Right lobe of liver (tissue), 6 donors: ENCODE results near the gene SPAG4. TPM values are rescaled to one million over a fixed set of nuclear protein-coding genes. Genes with fewer than 3 reads are reported as not detected.

ENCODE experiments used
- ATAC-seq, 4 donors: fragments of 200-7000 bp; cut with Tn5 transposase; one replicate each; pipeline ENCODE4 v1.9.1; 2020; ENCODE audit warnings: mild to moderate bottlenecking in 4 of 4, moderate library complexity in 4 of 4
- DNase-seq, 3 donors: peaks; one replicate each; pipeline ENCODE4 v3.0.0-alpha.2; 2020
- H3K27ac ChIP-seq, 3 donors: fragments of 200-600 bp; one replicate each; pipeline ENCODE4 v1.8.0; 2022
- H3K27me3 ChIP-seq, 2 donors: fragments of 200-600 bp; one replicate each; pipeline ENCODE4 v1.8.0; 2022
- H3K36me3 ChIP-seq, 4 donors: fragments of 200-600 bp; sonication (generic) in 1 of 4; one replicate each; pipeline versions ENCODE4 v1.5.1 to v1.8.0; 2017 to 2022; ENCODE audit warnings: control low read depth in 1 of 4
- H3K4me1 ChIP-seq, 4 donors: fragments of 200-600 bp; sonication (generic) in 1 of 4; one replicate each; pipeline versions ENCODE4 v1.5.1 to v1.8.0; 2017 to 2022; ENCODE audit warnings: control low read depth in 1 of 4
- H3K4me3 ChIP-seq, 3 donors: fragments of 200-600 bp; one replicate each; pipeline ENCODE4 v1.8.0; 2022
- H3K9me3 ChIP-seq, 4 donors: fragments of 200-600 bp; sonication (generic) in 1 of 4; one replicate each; pipeline versions ENCODE4 v1.5.1 to v1.8.0; 2017 to 2022; ENCODE audit warnings: control low read depth in 1 of 4
- CTCF ChIP-seq, 4 donors: fragments of 200-600 bp in 3 of 4; fragments of 450-650 bp in 1 of 4; IDR thresholded peaks; one replicate each; pipeline versions ENCODE4 v1.5.1 to v1.8.0; 2016 to 2022; ENCODE audit warnings: antibody characterized with exemption in 4 of 4, mild to moderate bottlenecking in 2 of 4
- POLR2A ChIP-seq: fragments of 450-650 bp; IDR thresholded peaks from one replicate; pipeline ENCODE4 v1.6.1; 2017; ENCODE audit warnings: antibody characterized with exemption, mild to moderate bottlenecking
- WGBS: methylation state at CpG from one replicate; pipeline ENCODE4 v1.1.6; 2018; ENCODE audit warnings: low coverage, low lambda C conversion rate; ENCODE audit not compliant: insufficient coverage; ENCODE audit errors: missing lambda C conversion rate; 5-methylcytosine and 5-hydroxymethylcytosine counted together
- intact Hi-C, 2 donors: fragments of 100-400 bp; cut with DNase I; formaldehyde crosslinking; loops; one replicate each; pipeline versions ENCODE4 v1.11.2 to v1.14.1; 2022
- total RNA-seq, 6 experiments: library from RNA; depleted of rRNA in 2 of 6; stranded (reverse); fragments of >200 nt in 2 of 6; fragmentation: NEBNext Ultra II Directional in 3 of 6; extraction: Animal tissue kit (Norgen Biotek cat#: 25700) in 3 of 6; gene quantifications; one replicate each; pipeline versions ENCODE4 v1.1.0 to v1.2.4, GENCODE V29; 2016 to 2023
- donor health status: DM: no; HTN: yes; CAD: no.
- donor health status: DM: no; HTN: no; CAD: no.
- donor health status: DM: no; HTN: no; CAD: no.
- donor health status: DM: no; HTN: yes; CAD: no.
- donor health status: DM: no; HTN: yes; CAD: no.

The SPAG4 gene
- total RNA-seq, 6 experiments from 2014 or later: 1.7 to 13.8 (median 3.6) TPM

- Histone ChIP-seq H3K36me3 (no peaks in the 10 kb centered on the region), H3K27ac (no peak overlapping the region), H3K4me1 (peaks cover 0 to 14% (median 3%) of the 10 kb centered on the region in 4 donors), H3K27me3 (no peaks in the 10 kb centered on the region), H3K9me3 (no peaks in the 10 kb centered on the region), H3K4me3 (peak overlapping the region; percentile 38 to 53 (median 44))
- peak; percentile 87 to 94 (median 88) for ATAC-seq
- TF ChIP-seq CTCF (IDR thresholded peaks at IDR 0.05) (peak; percentile 33 to 67 (median 54)), POLR2A (no peak)
- no CpG with 5 or more reads among the region's 103 CpGs for WGBS
- DNase-seq: peak; percentile 75 to 85 (median 83)
- intact Hi-C loops: no loop called here
Observed at GRCh38 chr20:35600993-35601973, 14.3 kb upstream of the SPAG4 start.

- 63% methylated on average over 9 of the region's 30 CpGs for WGBS
- no peak overlapping the region for H3K27ac ChIP-seq
- no peak for ATAC-seq
- DNase-seq: no peak
- intact Hi-C loops: no loop called here
- no peaks in the 10 kb centered on the region for H3K27me3 ChIP-seq
- H3K4me3 ChIP-seq: peak overlapping the region; percentile 38 to 53 (median 44)
- no peaks in the 10 kb centered on the region for H3K36me3 ChIP-seq
- H3K9me3 ChIP-seq: no peaks in the 10 kb centered on the region
- peaks cover 0 to 14% (median 3%) of the 10 kb centered on the region in 4 donors for H3K4me1 ChIP-seq
- TF ChIP-seq POLR2A: no peak
- TF ChIP-seq CTCF (IDR thresholded peaks at IDR 0.05): no peak
Observed at GRCh38 chr20:35601990-35602389, 13.6 kb upstream of the SPAG4 start.

- no peak for TF ChIP-seq CTCF (IDR thresholded peaks at IDR 0.05)
- TF ChIP-seq POLR2A: no peak
- Histone ChIP-seq H3K36me3 (no peaks in the 10 kb centered on the region), H3K9me3 (no peaks in the 10 kb centered on the region), H3K27me3 (no peaks in the 10 kb centered on the region), H3K27ac (no peak overlapping the region), H3K4me1 (peaks cover 0 to 14% (median 3%) of the 10 kb centered on the region in 4 donors), H3K4me3 (no peak overlapping the region)
- ATAC-seq (no peak), DNase-seq (no peak)
- intact Hi-C loops: no loop called here
- WGBS: 91% methylated on average over 11 of the region's 15 CpGs
Observed at GRCh38 chr20:35602851-35603495, 12.7 kb upstream of the SPAG4 start.

- intact Hi-C loops: no loop called here
- WGBS: 91% methylated on average over 6 of the region's 11 CpGs
- no peak overlapping the region for H3K4me3 ChIP-seq
- no peaks in the 10 kb centered on the region for H3K27me3 ChIP-seq
- no peaks in the 10 kb centered on the region for H3K9me3 ChIP-seq
- no peaks in the 10 kb centered on the region for H3K36me3 ChIP-seq
- no peak for ATAC-seq
- H3K27ac ChIP-seq: no peak overlapping the region
- H3K4me1 ChIP-seq: peaks cover 0 to 14% (median 3%) of the 10 kb centered on the region in 4 donors
- TF ChIP-seq POLR2A (no peak), CTCF (IDR thresholded peaks at IDR 0.05) (no peak)
- DNase-seq: peak in 1 of 3 donors; percentile 34
Observed at GRCh38 chr20:35603695-35604448, 11.8 kb upstream of the SPAG4 start.
